Choroid plexus epithelial cell (primary cell): ENCODE data around the gene FHOD3.

ENCODE experiments used
- DNase-seq: peaks from one replicate; pipeline ENCODE4 v3.0.0-alpha.2; 2010; ENCODE audit warnings: low read depth
- H3K4me3 ChIP-seq: 2 replicates; pipeline ENCODE4 v1.5.1; 2011; ENCODE audit warnings: low read depth, mild to moderate bottlenecking, control low read depth, low read length, moderate library complexity
- TF ChIP-seq, protein P1 (sequence below): conservative IDR thresholded peaks from 2 replicates; pipeline ENCODE4 v1.5.1; 2011; ENCODE audit warnings: low read depth, mild to moderate bottlenecking, control low read depth, inconsistent platforms, low read length, moderate library complexity

FHOD3 gene

DNA sequence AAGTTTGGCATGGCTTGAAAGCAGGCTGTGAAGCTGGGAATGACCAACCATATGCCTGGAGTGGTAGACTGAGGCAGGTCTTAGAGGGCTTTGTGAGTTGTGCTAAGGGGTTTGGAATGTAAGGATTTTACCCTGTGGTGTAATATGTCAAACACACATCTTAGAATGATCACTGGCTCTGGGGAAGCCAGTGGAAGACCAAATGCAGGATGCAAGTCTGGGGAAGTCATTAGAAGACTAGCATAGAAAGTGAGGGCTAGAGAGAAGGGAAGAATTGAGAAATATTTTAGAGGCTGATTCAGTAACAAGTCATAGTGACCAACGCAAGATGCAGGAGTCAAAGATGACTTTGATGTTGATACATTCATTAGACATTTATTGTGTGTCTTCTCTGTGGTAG, 3.5 kb upstream of the FHOD3 start:
- no peak for DNase-seq
- H3K4me3 ChIP-seq = no peak overlapping the region

GRCh38 chr18:36295214-36295613, 2.3 kb upstream of the FHOD3 start:
- TF ChIP-seq, protein P1, sequence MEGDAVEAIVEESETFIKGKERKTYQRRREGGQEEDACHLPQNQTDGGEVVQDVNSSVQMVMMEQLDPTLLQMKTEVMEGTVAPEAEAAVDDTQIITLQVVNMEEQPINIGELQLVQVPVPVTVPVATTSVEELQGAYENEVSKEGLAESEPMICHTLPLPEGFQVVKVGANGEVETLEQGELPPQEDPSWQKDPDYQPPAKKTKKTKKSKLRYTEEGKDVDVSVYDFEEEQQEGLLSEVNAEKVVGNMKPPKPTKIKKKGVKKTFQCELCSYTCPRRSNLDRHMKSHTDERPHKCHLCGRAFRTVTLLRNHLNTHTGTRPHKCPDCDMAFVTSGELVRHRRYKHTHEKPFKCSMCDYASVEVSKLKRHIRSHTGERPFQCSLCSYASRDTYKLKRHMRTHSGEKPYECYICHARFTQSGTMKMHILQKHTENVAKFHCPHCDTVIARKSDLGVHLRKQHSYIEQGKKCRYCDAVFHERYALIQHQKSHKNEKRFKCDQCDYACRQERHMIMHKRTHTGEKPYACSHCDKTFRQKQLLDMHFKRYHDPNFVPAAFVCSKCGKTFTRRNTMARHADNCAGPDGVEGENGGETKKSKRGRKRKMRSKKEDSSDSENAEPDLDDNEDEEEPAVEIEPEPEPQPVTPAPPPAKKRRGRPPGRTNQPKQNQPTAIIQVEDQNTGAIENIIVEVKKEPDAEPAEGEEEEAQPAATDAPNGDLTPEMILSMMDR = no peak
- H3K4me3 ChIP-seq = no peak overlapping the region
- DNase-seq = no peak

More for the DNA sequence above, 3.5 kb upstream of the FHOD3 start:
- TF ChIP-seq, protein P1 = no peak

DNA sequence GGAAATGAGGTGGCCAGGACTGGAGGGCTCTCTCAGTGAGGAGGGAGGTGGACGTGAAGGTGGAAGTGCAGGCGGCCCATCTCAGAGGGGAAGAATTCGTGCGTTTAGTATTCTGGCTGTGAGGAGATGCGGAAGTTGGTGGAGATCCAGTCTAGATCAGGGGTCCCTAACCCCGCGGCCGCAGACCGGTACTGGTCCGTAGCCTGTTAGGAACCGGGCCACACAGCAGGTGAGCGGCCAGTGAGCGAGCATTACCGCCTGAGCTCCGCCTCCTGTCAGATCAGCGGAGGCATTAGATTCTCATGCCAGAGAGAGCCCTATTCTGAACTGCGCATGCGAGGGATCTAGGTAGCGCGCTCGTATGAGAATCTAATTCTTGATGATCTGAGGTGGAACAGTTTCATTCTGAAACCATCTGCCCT, 1.6 kb upstream of the FHOD3 start:
- TF ChIP-seq, protein P1 = no peak
- no peak for DNase-seq
- H3K4me3 ChIP-seq = no peak overlapping the region

DNA sequence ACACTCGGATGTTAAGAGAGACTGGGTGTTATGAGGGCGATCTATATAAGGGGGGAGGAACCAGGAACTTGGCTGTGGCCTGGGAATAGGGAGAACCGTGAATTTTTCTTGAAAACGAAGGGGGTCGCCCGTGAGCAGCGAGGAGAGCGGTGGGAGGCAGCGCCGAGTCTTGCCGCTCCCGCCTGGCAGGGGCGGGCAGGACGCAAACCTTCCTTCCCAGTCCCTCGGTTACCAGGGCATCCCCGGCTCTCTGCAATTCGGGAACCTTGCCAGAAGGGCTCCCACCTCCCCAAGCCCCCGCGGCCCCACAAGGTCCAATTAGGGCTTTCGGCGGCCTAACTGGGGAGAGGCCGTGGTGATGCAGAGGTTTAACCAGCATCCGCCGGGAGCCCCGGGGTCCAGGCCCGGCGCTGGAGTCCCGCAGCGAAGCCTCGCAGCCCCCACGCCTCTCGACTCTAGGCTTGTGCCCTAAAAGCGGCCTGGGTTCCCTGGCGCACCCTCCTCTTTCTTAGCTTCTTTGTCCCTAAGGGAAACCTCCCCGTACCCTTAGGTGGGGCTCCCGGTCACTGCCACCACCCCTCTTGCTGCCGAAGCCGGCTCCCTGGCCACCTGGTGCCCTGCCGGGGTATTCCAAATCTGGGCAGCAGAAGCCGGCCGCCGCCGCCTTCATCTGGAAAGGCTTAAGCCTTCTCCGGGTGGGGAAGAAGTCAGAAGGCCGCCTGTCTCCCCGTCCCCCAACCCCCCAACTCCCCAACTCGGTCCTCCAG, 680 bp upstream of the FHOD3 start:
- DNase-seq = peak; percentile 79
- TF ChIP-seq, protein P1 = peak; percentile 70
- H3K4me3 ChIP-seq = peak overlapping the region; percentile 55

DNA sequence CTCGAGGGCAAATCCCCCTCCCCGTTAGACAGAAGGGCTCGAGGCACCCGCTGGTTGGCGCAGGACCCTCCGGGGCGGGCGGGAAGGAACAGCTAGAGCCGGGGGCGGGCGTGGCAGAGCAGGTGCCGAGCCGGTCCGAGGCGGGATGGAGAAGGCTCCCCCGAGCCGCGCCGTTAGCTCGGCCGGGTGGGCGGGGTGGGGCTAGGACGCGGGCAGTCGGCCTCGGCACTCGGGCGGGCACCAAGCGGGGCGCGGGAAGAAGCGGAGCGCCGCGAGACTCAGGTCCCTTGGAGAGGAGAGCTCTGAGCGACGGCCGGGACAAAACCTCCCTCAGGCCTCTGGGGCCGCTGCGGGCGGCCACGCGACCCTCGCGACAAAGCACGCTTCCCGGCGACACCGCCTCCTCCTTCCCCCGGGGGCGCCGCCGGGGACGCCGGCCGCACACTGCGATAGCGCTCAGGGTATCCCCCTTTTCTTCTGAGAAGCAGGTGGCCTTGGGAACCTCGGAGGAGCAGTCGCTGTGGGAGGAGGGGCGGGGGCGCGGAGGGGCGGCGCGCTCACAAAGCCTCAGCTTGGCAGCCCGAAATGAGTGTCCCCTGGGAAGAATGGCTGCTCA, 721 bp downstream of the FHOD3 start:
- no peak for DNase-seq
- H3K4me3 ChIP-seq = peak overlapping the region; percentile 55
- TF ChIP-seq, protein P1 = no peak

DNA sequence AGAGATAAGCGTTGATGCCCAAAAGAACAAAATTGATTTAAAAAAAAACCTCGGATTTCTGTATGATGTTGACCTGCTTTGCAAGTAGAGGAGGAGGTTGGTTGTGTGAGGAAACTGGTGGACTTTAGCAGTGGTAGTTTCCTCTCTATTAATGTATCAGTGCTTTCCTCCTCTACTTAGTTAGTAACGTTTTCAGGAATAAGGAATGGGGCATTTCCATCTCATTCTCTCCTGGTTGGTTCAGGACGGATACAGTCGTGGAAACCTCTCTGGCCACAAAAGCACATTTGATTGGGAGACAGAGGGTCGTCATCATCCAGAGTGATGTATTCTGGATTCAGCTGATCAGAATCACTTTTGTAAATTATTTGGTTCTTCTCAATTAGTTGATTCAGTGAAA, 1.5 kb downstream of the FHOD3 start:
- TF ChIP-seq, protein P1 = no peak
- no peak overlapping the region for H3K4me3 ChIP-seq
- DNase-seq = no peak

GRCh38 chr18:36300211-36300610, 2.7 kb downstream of the FHOD3 start:
- TF ChIP-seq, protein P1 = no peak
- no peak for DNase-seq
- no peak overlapping the region for H3K4me3 ChIP-seq
